Left kidney (tissue), 8 donors: ENCODE measurements around the gene PLA2G12B. TPM values are rescaled to one million over a fixed set of nuclear protein-coding genes. Genes with fewer than 3 reads are reported as not detected.
A peak's percentile ranks its signal among the peaks of the same experiment; 100 is the strongest.
"Not testable (repeated sequence)": the region's sequence is repeated elsewhere in the genome, so short reads cannot be mapped to it uniquely, and the experiment has no call there.

Source experiments
- DNase-seq: peaks from one replicate; pipeline ENCODE4 v3.0.0-alpha.2; 2013
- long read RNA-seq, 8 donors: transcript quantifications; one replicate each; lab custom pipeline, GENCODE V29; 2026
- polyA plus RNA-seq: library from polyadenylated mRNA; unstranded; fragments of 120-200 nt; gene quantifications from one replicate; pipeline ENCODE4 v1.2.1, GENCODE V29; 2013; ENCODE audit not compliant: insufficient read length

Gene PLA2G12B
- polyA plus RNA-seq = 10.4 TPM
- long read RNA-seq, donor 1, partial matches to known transcripts = 0 of 3 reads
- long read RNA-seq, donor 1, other reads (novel, unspliced or antisense) = 0 of 3 reads
- long read RNA-seq, donor 2, partial matches to known transcripts = 0 of 1 reads
- long read RNA-seq, donor 2, other reads (novel, unspliced or antisense) = 0 of 1 reads
- long read RNA-seq, donor 3 = 0 reads
- long read RNA-seq, donor 4 = 0 reads
- long read RNA-seq, donor 5, partial matches to known transcripts = 0 of 9 reads
- long read RNA-seq, donor 5, other reads (novel, unspliced or antisense) = 6 of 9 reads
- long read RNA-seq, donor 6 = 0 reads
- long read RNA-seq, donor 7, partial matches to known transcripts = 0 of 2 reads
- long read RNA-seq, donor 7, other reads (novel, unspliced or antisense) = 0 of 2 reads
- long read RNA-seq, donor 8 = 0 reads

- DNase-seq = peak; percentile 1
Observed at GRCh38 chr10:72954596-72955554, at the start of gene PLA2G12B. Gene PLA2G12B, minus strand, starts transcription at chr10:72954806. Its CDS starts 121 bp downstream, at chr10:72954685.

GRCh38 chr10:73003822-73004221 is 49.2 kb upstream of the PLA2G12B start:
- DNase-seq = no peak

- no peak for DNase-seq
Observed at GRCh38 chr10:73000973-73001372, 46.4 kb upstream of the PLA2G12B start.

- no peak for DNase-seq
Observed at GRCh38 chr10:72997099-72997498, 42.5 kb upstream of the PLA2G12B start.

- DNase-seq = not testable (repeated sequence)
Observed at GRCh38 chr10:72995459-72995858, 40.9 kb upstream of the PLA2G12B start.

- DNase-seq = not testable (repeated sequence)
Observed at GRCh38 chr10:72989771-72990170, 35.2 kb upstream of the PLA2G12B start.

- DNase-seq = not testable (repeated sequence)
Observed at GRCh38 chr10:72984618-72985017, 30.0 kb upstream of the PLA2G12B start.

GRCh38 chr10:72981882-72982529 is 27.4 kb upstream of the PLA2G12B start:
- no peak for DNase-seq

- no peak for DNase-seq
Observed at GRCh38 chr10:72981028-72981881, 26.6 kb upstream of the PLA2G12B start.

GRCh38 chr10:72980348-72980747 is 25.7 kb upstream of the PLA2G12B start:
- no peak for DNase-seq

- DNase-seq = no peak
Observed at GRCh38 chr10:72979709-72980108, 25.1 kb upstream of the PLA2G12B start.

GRCh38 chr10:72976886-72977285 is 22.3 kb upstream of the PLA2G12B start:
- no peak for DNase-seq

GRCh38 chr10:72956001-72956400 is 1.4 kb upstream of the PLA2G12B start:
- DNase-seq = no peak

GRCh38 chr10:72954230-72954595 is 393 bp downstream of the PLA2G12B start:
- DNase-seq = no peak

- DNase-seq = peak; percentile 2
Observed at GRCh38 chr10:72953687-72954086, 919 bp downstream of the PLA2G12B start.

GRCh38 chr10:72952642-72953158 is 1.9 kb downstream of the PLA2G12B start:
- DNase-seq = peak; percentile 4

GRCh38 chr10:72952189-72952588 is 2.4 kb downstream of the PLA2G12B start:
- DNase-seq = no peak

GRCh38 chr10:72951760-72952159 is 2.8 kb downstream of the PLA2G12B start:
- no peak for DNase-seq

- DNase-seq = no peak
Observed at GRCh38 chr10:72948762-72949161, 5.8 kb downstream of the PLA2G12B start.

- no peak for DNase-seq
Observed at GRCh38 chr10:72946963-72947362, 7.6 kb downstream of the PLA2G12B start.
